Measurements from ENCODE around the gene OR8D2. TPM values are rescaled to one million over a fixed set of nuclear protein-coding genes. Genes with fewer than 3 reads are reported as not detected.

The OR8D2 gene
- total and polyA plus RNA-seq, 2 donors (not counting 1 experiment from before 2014, with no cell fraction given) = not detected

DNA sequence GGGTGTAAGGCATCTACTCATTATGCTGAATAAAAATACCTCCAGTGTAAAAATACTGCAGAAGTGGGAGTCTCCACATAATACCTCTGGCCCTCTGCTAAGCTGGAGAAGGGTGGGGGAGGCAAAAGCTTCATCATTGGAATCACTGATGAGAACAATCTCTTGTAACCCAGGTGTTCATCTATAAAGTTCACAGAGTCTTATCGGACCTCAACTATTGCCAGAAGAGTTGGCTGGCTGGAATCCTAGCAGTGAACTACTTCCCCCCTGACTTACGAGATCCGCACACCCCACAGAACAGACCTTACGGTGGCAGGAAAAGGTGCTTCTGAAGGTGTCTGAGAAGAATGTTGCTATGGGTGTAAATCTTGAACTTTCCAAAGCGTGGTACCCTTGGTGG lies 8.7 kb downstream of the OR8D2 start:
- Histone ChIP-seq H3K27ac (ENCODE audit: low read length in 2 of 2) (no peak overlapping the region), H3K27me3 (replicated peaks in 1 of 4; ENCODE audit: control extremely low read depth in 1 of 4, control insufficient read depth in 3 of 4, insufficient read depth in 4 of 4, low read length in 3 of 4) (peaks cover 0 to 11% (median 2%) of the 10 kb centered on the region in 4 experiments), H2AFZ (ENCODE audit: insufficient read depth, low read depth, low read length, poor library complexity, severe bottlenecking) (no peak overlapping the region), H3K9ac (ENCODE audit: low read length) (no peak overlapping the region), H3K4me1 (ENCODE audit: control insufficient read depth in 2 of 2, insufficient read depth in 2 of 2, low read length in 2 of 2) (no peaks in the 10 kb centered on the region), H3K36me3 (replicated peaks in 1 of 2; ENCODE audit: control extremely low read depth in 1 of 2, control insufficient read depth in 1 of 2, extremely low read depth in 1 of 2, insufficient read depth in 2 of 2, low read length in 1 of 2) (no peaks in the 10 kb centered on the region), H3K4me2 (replicated peaks; ENCODE audit: low read depth, low read length, poor library complexity, severe bottlenecking) (no peak overlapping the region), H3K79me2 (ENCODE audit: control insufficient read depth, insufficient read depth, low read length) (no peaks in the 10 kb centered on the region), H3K4me3 (ENCODE audit: control extremely low read depth in 1 of 5, extremely low read depth in 1 of 5, insufficient read depth in 1 of 5, low read depth in 2 of 5, low read length in 4 of 5) (no peak overlapping the region), H4K20me1 (ENCODE audit: control insufficient read depth, insufficient read depth, low read length, poor library complexity, severe bottlenecking) (no peaks in the 10 kb centered on the region), H3K9me3 (ENCODE audit: control extremely low read depth in 1 of 3, control insufficient read depth in 2 of 3, insufficient read depth in 1 of 3, low read length in 2 of 3) (no peaks in the 10 kb centered on the region)
- intact Hi-C loops (cut with micrococcal nuclease) = no loop called here
- H3K27ac Mint-ChIP-seq = no peak overlapping the region
- ChIA-PET CTCF (no interaction called here), POLR2A (no interaction called here)
- no peak overlapping the region for H3K4me3 Mint-ChIP-seq
- WGBS (ENCODE audit: insufficient coverage) = 100% methylated on average over 1 of the region's 5 CpGs
- ATAC-seq (ENCODE audit: low read depth) (no peak), DNase-seq (no peak)
- no peak for TF ChIP-seq EZH2 (IDR thresholded peaks at IDR 0.05; ENCODE audit: borderline replicate concordance, insufficient read depth, low read depth, low read length, poor library complexity, severe bottlenecking)
- TF ChIP-seq, protein P1, sequence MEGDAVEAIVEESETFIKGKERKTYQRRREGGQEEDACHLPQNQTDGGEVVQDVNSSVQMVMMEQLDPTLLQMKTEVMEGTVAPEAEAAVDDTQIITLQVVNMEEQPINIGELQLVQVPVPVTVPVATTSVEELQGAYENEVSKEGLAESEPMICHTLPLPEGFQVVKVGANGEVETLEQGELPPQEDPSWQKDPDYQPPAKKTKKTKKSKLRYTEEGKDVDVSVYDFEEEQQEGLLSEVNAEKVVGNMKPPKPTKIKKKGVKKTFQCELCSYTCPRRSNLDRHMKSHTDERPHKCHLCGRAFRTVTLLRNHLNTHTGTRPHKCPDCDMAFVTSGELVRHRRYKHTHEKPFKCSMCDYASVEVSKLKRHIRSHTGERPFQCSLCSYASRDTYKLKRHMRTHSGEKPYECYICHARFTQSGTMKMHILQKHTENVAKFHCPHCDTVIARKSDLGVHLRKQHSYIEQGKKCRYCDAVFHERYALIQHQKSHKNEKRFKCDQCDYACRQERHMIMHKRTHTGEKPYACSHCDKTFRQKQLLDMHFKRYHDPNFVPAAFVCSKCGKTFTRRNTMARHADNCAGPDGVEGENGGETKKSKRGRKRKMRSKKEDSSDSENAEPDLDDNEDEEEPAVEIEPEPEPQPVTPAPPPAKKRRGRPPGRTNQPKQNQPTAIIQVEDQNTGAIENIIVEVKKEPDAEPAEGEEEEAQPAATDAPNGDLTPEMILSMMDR (IDR thresholded peaks at IDR 0.05) = no peak
- H3K27me3 Mint-ChIP-seq = peaks cover 18% of the 10 kb centered on the region
- H3K9me3 Mint-ChIP-seq (ENCODE audit: insufficient read depth) = no peaks in the 10 kb centered on the region
- H3K4me1 Mint-ChIP-seq = no peaks in the 10 kb centered on the region

DNA sequence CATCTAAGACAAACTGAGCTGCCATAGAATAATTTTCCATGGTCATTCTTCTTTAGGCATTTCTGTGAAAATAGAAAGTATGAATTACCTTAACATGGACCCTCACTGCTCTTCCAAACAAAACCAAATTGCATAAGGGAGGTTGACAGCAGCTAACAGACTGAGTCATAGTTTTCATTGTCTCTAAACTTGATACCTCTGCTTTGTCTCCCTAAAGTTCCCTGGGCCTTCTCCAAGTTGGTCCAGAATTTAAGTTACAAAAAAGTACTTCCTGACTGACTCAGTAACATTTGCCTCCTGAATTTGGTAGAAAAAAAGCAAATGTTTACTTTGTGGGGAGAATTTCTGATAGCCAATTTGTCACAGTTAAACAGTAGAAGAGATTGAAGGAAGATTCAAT lies 9.3 kb downstream of the OR8D2 start:
- Histone ChIP-seq H3K4me3 (ENCODE audit: control extremely low read depth in 1 of 5, extremely low read depth in 1 of 5, insufficient read depth in 1 of 5, low read depth in 2 of 5, low read length in 4 of 5) (no peak overlapping the region), H3K27me3 (replicated peaks in 1 of 4; ENCODE audit: control extremely low read depth in 1 of 4, control insufficient read depth in 3 of 4, insufficient read depth in 4 of 4, low read length in 3 of 4) (peaks cover 0 to 11% (median 2%) of the 10 kb centered on the region in 4 experiments), H3K9ac (ENCODE audit: low read length) (no peak overlapping the region), H3K4me1 (ENCODE audit: control insufficient read depth in 2 of 2, insufficient read depth in 2 of 2, low read length in 2 of 2) (no peaks in the 10 kb centered on the region), H3K27ac (ENCODE audit: low read length in 2 of 2) (no peak overlapping the region), H3K79me2 (ENCODE audit: control insufficient read depth, insufficient read depth, low read length) (no peaks in the 10 kb centered on the region), H2AFZ (ENCODE audit: insufficient read depth, low read depth, low read length, poor library complexity, severe bottlenecking) (no peak overlapping the region), H3K36me3 (replicated peaks in 1 of 2; ENCODE audit: control extremely low read depth in 1 of 2, control insufficient read depth in 1 of 2, extremely low read depth in 1 of 2, insufficient read depth in 2 of 2, low read length in 1 of 2) (no peaks in the 10 kb centered on the region), H3K9me3 (ENCODE audit: control extremely low read depth in 1 of 3, control insufficient read depth in 2 of 3, insufficient read depth in 1 of 3, low read length in 2 of 3) (no peaks in the 10 kb centered on the region), H4K20me1 (ENCODE audit: control insufficient read depth, insufficient read depth, low read length, poor library complexity, severe bottlenecking) (no peaks in the 10 kb centered on the region), H3K4me2 (replicated peaks; ENCODE audit: low read depth, low read length, poor library complexity, severe bottlenecking) (no peak overlapping the region)
- ChIA-PET CTCF (interaction anchor here (1.0 kb wide), 1 partner anchor 24 kb away, joined by 3 read pairs; no protein-coding TSS in a partner anchor), POLR2A (no interaction called here)
- no peak for ATAC-seq (ENCODE audit: low read depth)
- no peaks in the 10 kb centered on the region for H3K4me1 Mint-ChIP-seq
- peaks cover 18% of the 10 kb centered on the region for H3K27me3 Mint-ChIP-seq
- intact Hi-C loops (cut with micrococcal nuclease) = no loop called here
- H3K4me3 Mint-ChIP-seq = no peak overlapping the region
- no peaks in the 10 kb centered on the region for H3K9me3 Mint-ChIP-seq (ENCODE audit: insufficient read depth)
- no peak overlapping the region for H3K27ac Mint-ChIP-seq
- no peak for TF ChIP-seq EZH2 (IDR thresholded peaks at IDR 0.05; ENCODE audit: borderline replicate concordance, insufficient read depth, low read depth, low read length, poor library complexity, severe bottlenecking)
- DNase-seq = no peak
